ENCODE data around the gene DNTT. TPM values are rescaled to one million over a fixed set of nuclear protein-coding genes. Genes with fewer than 3 reads are reported as not detected.

Gene DNTT
- total RNA-seq, 4 donors from 2014 or later = not detected

DNA sequence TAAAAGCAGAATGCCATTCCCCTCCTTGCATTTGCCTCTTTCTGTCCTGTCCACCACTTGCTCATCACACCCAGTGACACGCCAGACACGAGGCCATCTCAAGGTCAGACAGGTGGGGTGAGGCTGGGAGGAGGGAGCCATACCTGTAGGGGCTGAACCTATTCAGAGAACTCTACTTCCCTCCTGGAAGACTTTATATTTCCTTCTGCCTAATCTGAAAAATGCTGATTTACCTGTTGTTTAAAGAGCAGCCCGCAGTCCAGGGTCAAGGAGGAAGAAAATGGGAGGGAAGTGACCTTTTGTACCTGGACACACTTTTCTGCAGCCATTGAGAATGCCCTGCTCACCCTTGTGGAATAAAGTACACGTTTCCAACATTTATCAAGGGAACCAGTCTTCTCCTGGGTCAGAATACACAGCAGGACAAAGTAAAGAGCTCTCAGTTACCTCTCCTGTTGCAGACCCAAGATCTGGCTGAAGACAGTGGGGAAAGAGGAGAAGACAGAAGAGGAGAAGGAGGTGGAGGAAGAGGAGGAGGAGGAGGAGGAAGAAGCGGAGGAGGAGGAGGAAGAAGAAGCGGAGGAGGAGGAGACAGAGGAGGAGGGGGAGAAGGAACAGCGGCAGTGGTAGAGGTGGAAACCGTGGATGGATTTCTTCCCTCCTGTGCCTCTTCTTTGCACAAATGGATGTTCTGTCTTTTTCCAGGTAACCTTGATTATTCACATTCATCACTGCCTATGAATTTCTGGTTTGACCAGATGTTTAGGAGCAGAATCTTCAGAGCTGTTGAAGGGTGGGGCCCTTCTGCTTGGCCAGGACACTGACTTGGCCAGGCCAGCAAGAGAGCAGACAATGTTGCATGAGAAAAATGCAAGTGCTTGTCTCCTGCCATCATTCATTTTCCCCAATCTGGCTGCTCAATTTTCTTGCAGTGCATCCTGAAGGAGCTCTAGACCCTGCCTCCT is 31.6 kb upstream of the DNTT start:
- no peak for DNase-seq (ENCODE audit: extremely low spot score)
- peak overlapping the region in 3 of 4 donors; percentile 14 to 20 (median 18) for H3K27ac ChIP-seq (replicated peaks in 1 of 4)
- H3K36me3 ChIP-seq = no peaks in the 10 kb centered on the region
- H3K27me3 ChIP-seq = no peaks in the 10 kb centered on the region
- intact Hi-C loops (cut with DNase I) = no loop called here
- no peak overlapping the region for H3K4me3 ChIP-seq
- H3K9me3 ChIP-seq = no peaks in the 10 kb centered on the region
- WGBS = 84% methylated on average over 8 of the region's 8 CpGs
- no peak for TF ChIP-seq POLR2A (IDR thresholded peaks at IDR 0.05; ENCODE audit: low read depth)
- no peak for TF ChIP-seq CTCF (IDR thresholded peaks at IDR 0.05)
- TF ChIP-seq POLR2AphosphoS5 (IDR thresholded peaks at IDR 0.05) = no peak
- TF ChIP-seq EP300 (IDR thresholded peaks at IDR 0.05) = no peak
- H3K4me1 ChIP-seq = peaks cover 6 to 34% (median 25%) of the 10 kb centered on the region in 4 donors

DNA sequence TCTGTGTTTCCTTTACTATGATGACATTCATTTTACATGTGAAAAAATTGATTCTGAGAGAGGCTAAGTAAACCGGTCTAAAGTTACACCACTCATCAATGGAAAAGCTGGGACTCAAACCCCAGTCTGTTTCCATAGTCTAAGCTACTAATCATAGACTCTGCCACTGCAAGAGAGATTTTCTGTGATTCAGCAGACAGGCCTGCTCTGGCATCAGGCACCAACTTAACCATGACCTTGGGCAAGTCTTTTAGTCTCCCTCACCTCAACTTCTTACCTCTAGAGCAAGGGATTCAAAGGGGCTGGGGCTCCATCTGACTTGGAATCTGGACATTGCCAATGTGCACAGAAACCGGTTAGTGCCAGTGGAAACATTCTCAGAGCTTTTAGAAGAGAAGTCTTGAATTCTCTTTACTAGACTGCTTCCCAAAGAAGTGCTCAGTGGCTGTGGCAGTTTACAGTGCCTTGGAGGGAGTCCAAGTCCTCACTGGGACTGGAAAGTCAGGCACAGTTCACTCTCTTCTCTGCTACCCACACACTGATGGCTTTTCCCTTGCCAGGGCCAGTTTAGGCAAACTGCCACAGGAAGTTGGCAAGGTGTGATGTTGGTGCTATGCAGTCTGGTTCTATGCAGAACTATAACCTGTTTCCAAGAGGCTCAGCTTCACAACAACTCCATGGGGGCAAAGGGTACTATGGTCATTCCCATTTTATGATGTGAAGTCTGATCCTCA is 28.4 kb upstream of the DNTT start:
- H3K4me1 ChIP-seq = peaks cover 6 to 32% (median 22%) of the 10 kb centered on the region in 4 donors
- H3K9me3 ChIP-seq = no peaks in the 10 kb centered on the region
- H3K27ac ChIP-seq (replicated peaks in 1 of 4) = no peak overlapping the region
- H3K36me3 ChIP-seq = no peaks in the 10 kb centered on the region
- DNase-seq (ENCODE audit: extremely low spot score) = no peak
- intact Hi-C loops (cut with DNase I) = no loop called here
- 68% methylated on average over 2 of the region's 2 CpGs for WGBS
- no peaks in the 10 kb centered on the region for H3K27me3 ChIP-seq
- no peak overlapping the region for H3K4me3 ChIP-seq
- no peak for TF ChIP-seq POLR2AphosphoS5 (IDR thresholded peaks at IDR 0.05)
- TF ChIP-seq CTCF (IDR thresholded peaks at IDR 0.05) = no peak

DNA sequence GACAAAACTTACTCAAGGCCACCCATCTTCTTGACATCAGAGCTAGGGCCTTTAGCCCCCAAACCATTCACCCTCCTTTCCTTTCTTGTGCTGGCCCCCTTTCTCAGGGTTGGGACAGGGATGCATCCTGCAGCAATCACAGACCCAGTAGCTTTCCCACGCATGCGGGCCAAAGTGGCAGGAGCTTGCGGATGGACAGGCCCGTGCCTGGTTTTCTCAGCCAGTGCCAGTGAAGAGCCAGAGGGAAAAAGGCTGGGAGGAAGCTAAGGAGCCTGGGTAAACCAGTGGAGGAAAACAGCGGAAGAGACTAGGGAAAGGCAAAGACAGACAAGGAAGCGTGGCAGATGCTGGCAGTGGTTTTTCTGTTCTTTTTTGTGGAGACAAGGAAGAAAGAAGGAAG is 27.8 kb upstream of the DNTT start:
- no peaks in the 10 kb centered on the region for H3K27me3 ChIP-seq
- TF ChIP-seq POLR2A (IDR thresholded peaks at IDR 0.05; ENCODE audit: low read depth) (no peak), POLR2AphosphoS5 (IDR thresholded peaks at IDR 0.05) (no peak), EP300 (IDR thresholded peaks at IDR 0.05) (no peak), CTCF (IDR thresholded peaks at IDR 0.05) (no peak)
- no peak overlapping the region for H3K27ac ChIP-seq (replicated peaks in 1 of 4)
- H3K4me1 ChIP-seq = peaks cover 6 to 27% (median 16%) of the 10 kb centered on the region in 4 donors
- DNase-seq (ENCODE audit: extremely low spot score) = no peak
- H3K36me3 ChIP-seq = no peaks in the 10 kb centered on the region
- intact Hi-C loops (cut with DNase I) = no loop called here
- H3K4me3 ChIP-seq = no peak overlapping the region
- WGBS = 79% methylated on average over 6 of the region's 6 CpGs
- H3K9me3 ChIP-seq = no peaks in the 10 kb centered on the region

- DNase-seq (ENCODE audit: extremely low spot score) = no peak
- Histone ChIP-seq H3K36me3 (no peaks in the 10 kb centered on the region), H3K27ac (replicated peaks in 1 of 4) (no peak overlapping the region), H3K9me3 (no peaks in the 10 kb centered on the region), H3K27me3 (no peaks in the 10 kb centered on the region), H3K4me3 (no peak overlapping the region), H3K4me1 (peaks cover 6 to 23% (median 12%) of the 10 kb centered on the region in 4 donors)
- intact Hi-C loops (cut with DNase I) = no loop called here
- TF ChIP-seq CTCF (IDR thresholded peaks at IDR 0.05) (no peak), POLR2A (IDR thresholded peaks at IDR 0.05; ENCODE audit: low read depth) (no peak), POLR2AphosphoS5 (IDR thresholded peaks at IDR 0.05) (no peak), EP300 (IDR thresholded peaks at IDR 0.05) (no peak)
- 57% methylated on average over 1 of the region's 1 CpG for WGBS
Measured at GRCh38 chr10:96276831-96277230, 27.4 kb upstream of the DNTT start.

All from esophagus muscularis mucosa (tissue), 4 donors.